Stomach (tissue), 4 donors: ENCODE results near the gene PFKM.

Experiments used
- EP300 ChIP-seq: sonication (generic); formaldehyde crosslinking; IDR thresholded peaks from one replicate; pipeline ENCODE4 v1.6.1; 2017; ENCODE audit warnings: antibody characterized with exemption
- POLR2AphosphoS5 ChIP-seq, 3 donors: sonication (generic); formaldehyde crosslinking; IDR thresholded peaks; one replicate each; pipeline ENCODE4 v1.6.1; 2016; ENCODE audit warnings: antibody characterized with exemption in 3 of 3
- TF ChIP-seq, protein P1 (sequence below), 7 experiments: fragments of 450-650 bp in 4 of 7; fragments of 200-600 bp in 3 of 7; sonication (generic) in 3 of 7; IDR thresholded peaks; one replicate each; pipeline ENCODE4 v1.5.1; 2016 to 2019; ENCODE audit warnings: antibody characterized with exemption in 7 of 7, control low read depth in 2 of 7, mild to moderate bottlenecking in 1 of 7

DNA sequence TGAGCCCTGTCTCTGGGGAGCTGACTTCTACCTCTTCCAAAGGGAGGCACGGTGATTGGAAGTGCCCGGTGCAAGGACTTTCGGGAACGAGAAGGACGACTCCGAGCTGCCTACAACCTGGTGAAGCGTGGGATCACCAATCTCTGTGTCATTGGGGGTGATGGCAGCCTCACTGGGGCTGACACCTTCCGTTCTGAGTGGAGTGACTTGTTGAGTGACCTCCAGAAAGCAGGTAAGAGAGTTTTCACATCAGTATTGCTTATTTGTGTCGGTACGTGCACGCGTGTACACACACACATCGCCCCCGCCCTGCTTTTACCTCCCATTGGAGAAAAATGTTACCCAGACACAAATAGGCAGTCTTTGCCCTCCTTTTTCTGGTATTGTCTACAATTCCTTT is 13.7 kb downstream of the PFKM start:
- TF ChIP-seq EP300: no peak
- TF ChIP-seq POLR2AphosphoS5 (IDR thresholded peaks at IDR 0.05): no peak
- TF ChIP-seq, protein P1, sequence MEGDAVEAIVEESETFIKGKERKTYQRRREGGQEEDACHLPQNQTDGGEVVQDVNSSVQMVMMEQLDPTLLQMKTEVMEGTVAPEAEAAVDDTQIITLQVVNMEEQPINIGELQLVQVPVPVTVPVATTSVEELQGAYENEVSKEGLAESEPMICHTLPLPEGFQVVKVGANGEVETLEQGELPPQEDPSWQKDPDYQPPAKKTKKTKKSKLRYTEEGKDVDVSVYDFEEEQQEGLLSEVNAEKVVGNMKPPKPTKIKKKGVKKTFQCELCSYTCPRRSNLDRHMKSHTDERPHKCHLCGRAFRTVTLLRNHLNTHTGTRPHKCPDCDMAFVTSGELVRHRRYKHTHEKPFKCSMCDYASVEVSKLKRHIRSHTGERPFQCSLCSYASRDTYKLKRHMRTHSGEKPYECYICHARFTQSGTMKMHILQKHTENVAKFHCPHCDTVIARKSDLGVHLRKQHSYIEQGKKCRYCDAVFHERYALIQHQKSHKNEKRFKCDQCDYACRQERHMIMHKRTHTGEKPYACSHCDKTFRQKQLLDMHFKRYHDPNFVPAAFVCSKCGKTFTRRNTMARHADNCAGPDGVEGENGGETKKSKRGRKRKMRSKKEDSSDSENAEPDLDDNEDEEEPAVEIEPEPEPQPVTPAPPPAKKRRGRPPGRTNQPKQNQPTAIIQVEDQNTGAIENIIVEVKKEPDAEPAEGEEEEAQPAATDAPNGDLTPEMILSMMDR (IDR thresholded peaks at IDR 0.05): no peak
